SK-N-SH treated with all-trans-retinoic acid at 6 μM for 48 hours (cell line): Measurements from ENCODE around the gene UBE2G1.

Experiments
- BACH2 ChIP-seq: fragments of 250-450 bp; sonication (Bioruptor Pico); IDR thresholded peaks from 2 replicates; pipeline ENCODE4 v1.9.0; 2021; ENCODE audit warnings: mild to moderate bottlenecking, borderline replicate concordance
- ESRRG ChIP-seq: fragments of 250-450 bp; sonication (Bioruptor Pico); IDR thresholded peaks from 2 replicates; pipeline ENCODE4 v1.6.1; 2021; ENCODE audit warnings: mild to moderate bottlenecking
- TCF4 ChIP-seq: fragments of 250-450 bp; sonication (Bioruptor Pico); IDR thresholded peaks from 2 replicates; pipeline ENCODE4 v1.8.0; 2021; ENCODE audit warnings: mild to moderate bottlenecking, moderate library complexity, borderline replicate concordance
- ZNF70 ChIP-seq: fragments of 450-650 bp; formaldehyde crosslinking; IDR thresholded peaks from 2 replicates; pipeline ENCODE4 v1.5.0; 2020; ENCODE audit warnings: mild to moderate bottlenecking, moderate library complexity
- TF ChIP-seq, protein P1 (sequence below): fragments of 250-450 bp; sonication (Bioruptor Pico); IDR thresholded peaks from 2 replicates; pipeline ENCODE4 v1.5.1; 2020; ENCODE audit warnings: low read depth, mild to moderate bottlenecking, moderate library complexity
- TF ChIP-seq, protein P2 (sequence below): fragments of 250-450 bp; sonication (Bioruptor Pico); IDR thresholded peaks from 2 replicates; pipeline ENCODE4 v1.8.0; 2020; ENCODE audit warnings: mild to moderate bottlenecking, moderate library complexity, borderline replicate concordance

GRCh38 chr17:4394208-4395110 lies 28.0 kb upstream of the UBE2G1 start:
- TF ChIP-seq, protein P1, sequence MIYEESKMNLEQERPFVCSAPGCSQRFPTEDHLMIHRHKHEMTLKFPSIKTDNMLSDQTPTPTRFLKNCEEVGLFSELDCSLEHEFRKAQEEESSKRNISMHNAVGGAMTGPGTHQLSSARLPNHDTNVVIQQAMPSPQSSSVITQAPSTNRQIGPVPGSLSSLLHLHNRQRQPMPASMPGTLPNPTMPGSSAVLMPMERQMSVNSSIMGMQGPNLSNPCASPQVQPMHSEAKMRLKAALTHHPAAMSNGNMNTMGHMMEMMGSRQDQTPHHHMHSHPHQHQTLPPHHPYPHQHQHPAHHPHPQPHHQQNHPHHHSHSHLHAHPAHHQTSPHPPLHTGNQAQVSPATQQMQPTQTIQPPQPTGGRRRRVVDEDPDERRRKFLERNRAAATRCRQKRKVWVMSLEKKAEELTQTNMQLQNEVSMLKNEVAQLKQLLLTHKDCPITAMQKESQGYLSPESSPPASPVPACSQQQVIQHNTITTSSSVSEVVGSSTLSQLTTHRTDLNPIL (CRISPR knock-in tag) = no peak
- TF ChIP-seq, protein P2, sequence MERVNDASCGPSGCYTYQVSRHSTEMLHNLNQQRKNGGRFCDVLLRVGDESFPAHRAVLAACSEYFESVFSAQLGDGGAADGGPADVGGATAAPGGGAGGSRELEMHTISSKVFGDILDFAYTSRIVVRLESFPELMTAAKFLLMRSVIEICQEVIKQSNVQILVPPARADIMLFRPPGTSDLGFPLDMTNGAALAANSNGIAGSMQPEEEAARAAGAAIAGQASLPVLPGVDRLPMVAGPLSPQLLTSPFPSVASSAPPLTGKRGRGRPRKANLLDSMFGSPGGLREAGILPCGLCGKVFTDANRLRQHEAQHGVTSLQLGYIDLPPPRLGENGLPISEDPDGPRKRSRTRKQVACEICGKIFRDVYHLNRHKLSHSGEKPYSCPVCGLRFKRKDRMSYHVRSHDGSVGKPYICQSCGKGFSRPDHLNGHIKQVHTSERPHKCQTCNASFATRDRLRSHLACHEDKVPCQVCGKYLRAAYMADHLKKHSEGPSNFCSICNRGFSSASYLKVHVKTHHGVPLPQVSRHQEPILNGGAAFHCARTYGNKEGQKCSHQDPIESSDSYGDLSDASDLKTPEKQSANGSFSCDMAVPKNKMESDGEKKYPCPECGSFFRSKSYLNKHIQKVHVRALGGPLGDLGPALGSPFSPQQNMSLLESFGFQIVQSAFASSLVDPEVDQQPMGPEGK (CRISPR knock-in tag) = no peak
- TF ChIP-seq ZNF70 (CRISPR knock-in tag) (no peak), TCF4 (no peak), BACH2 (no peak), ESRRG (CRISPR knock-in tag) (no peak)
